Gastrocnemius medialis (tissue), 4 donors: ENCODE results near the gene MIER2. TPM values are rescaled to one million over a fixed set of nuclear protein-coding genes. Genes with fewer than 3 reads are reported as not detected.

Experiments
- ATAC-seq, 2 donors: fragments of 150-250 bp; one replicate each; pipeline ENCODE4 v1.9.1; 2016
- DNase-seq, 2 donors: peaks; one replicate each; pipeline ENCODE4 v3.0.0-alpha.2; 2019
- H3K27ac ChIP-seq, 4 donors: fragments of 200-600 bp; sonication (generic); 1 replicate in 1 of 4; 2 replicates in 3 of 4; pipeline ENCODE4 v1.5.1; 2016 to 2018; ENCODE audit warnings: mild to moderate bottlenecking in 2 of 4, moderate library complexity in 1 of 4
- H3K27me3 ChIP-seq, 3 donors: fragments of 200-600 bp; sonication (generic) in 2 of 3; 1 replicate in 1 of 3; 2 replicates in 2 of 3; pipeline versions ENCODE4 v1.5.1 to v1.6.0; 2016 to 2019; ENCODE audit warnings: mild to moderate bottlenecking in 1 of 3, moderate library complexity in 1 of 3
- H3K36me3 ChIP-seq, 2 donors: fragments of 200-600 bp; sonication (generic) in 1 of 2; one replicate each; pipeline ENCODE4 v1.5.1; 2017 to 2018
- H3K4me1 ChIP-seq, 2 donors: fragments of 200-600 bp; sonication (generic) in 1 of 2; one replicate each; pipeline ENCODE4 v1.5.1; 2016 to 2017; ENCODE audit warnings: mild to moderate bottlenecking in 2 of 2
- H3K4me3 ChIP-seq, 4 donors: fragments of 200-600 bp; sonication (generic) in 3 of 4; 1 replicate in 1 of 4; 2 replicates in 3 of 4; pipeline ENCODE4 v1.5.1; 2016 to 2019; ENCODE audit warnings: mild to moderate bottlenecking in 2 of 4
- H3K9me3 ChIP-seq, 3 donors: fragments of 200-600 bp; sonication (generic) in 2 of 3; 1 replicate in 1 of 3; 2 replicates in 2 of 3; pipeline ENCODE4 v1.5.1; 2016 to 2019
- POLR2A ChIP-seq, 2 donors: fragments of 450-650 bp; IDR thresholded peaks; one replicate each; pipeline ENCODE4 v1.6.1; 2017; ENCODE audit warnings: antibody characterized with exemption in 2 of 2, mild to moderate bottlenecking in 2 of 2, moderate library complexity in 2 of 2
- in situ Hi-C, 4 donors: fragments of 200-750 bp; cut with MboI; loops; one replicate each; pipeline versions ENCODE4 v1.15.0 to v1.8.0; 2017; ENCODE audit warnings: low sequenced_read_pairs in 4 of 4
- intact Hi-C: fragments of 100-400 bp; cut with DNase I; formaldehyde crosslinking; loops from one replicate; pipeline ENCODE4 v1.15.1; 2023; ENCODE audit warnings: low total_unique reads
- total RNA-seq, 4 donors: library from RNA; depleted of rRNA; stranded (reverse); fragments of >200 nt; gene quantifications; one replicate each; pipeline versions ENCODE4 v1.1.0 to v1.2.3, GENCODE V29; 2016
- TF ChIP-seq, protein P1 (sequence below), 5 experiments: fragments of 450-650 bp in 3 of 5; fragments of 200-600 bp in 2 of 5; sonication (generic) in 2 of 5; IDR thresholded peaks in 4 of 5; conservative IDR thresholded peaks in 1 of 5; 1 replicate in 4 of 5; 2 replicates in 1 of 5; pipeline ENCODE4 v1.5.1; 2016 to 2019; ENCODE audit warnings: antibody characterized with exemption in 5 of 5, mild to moderate bottlenecking in 3 of 5, moderate library complexity in 3 of 5

The MIER2 gene
- total RNA-seq, 4 donors from 2014 or later: 10.6 to 21.0 (median 16.5) TPM

DNA sequence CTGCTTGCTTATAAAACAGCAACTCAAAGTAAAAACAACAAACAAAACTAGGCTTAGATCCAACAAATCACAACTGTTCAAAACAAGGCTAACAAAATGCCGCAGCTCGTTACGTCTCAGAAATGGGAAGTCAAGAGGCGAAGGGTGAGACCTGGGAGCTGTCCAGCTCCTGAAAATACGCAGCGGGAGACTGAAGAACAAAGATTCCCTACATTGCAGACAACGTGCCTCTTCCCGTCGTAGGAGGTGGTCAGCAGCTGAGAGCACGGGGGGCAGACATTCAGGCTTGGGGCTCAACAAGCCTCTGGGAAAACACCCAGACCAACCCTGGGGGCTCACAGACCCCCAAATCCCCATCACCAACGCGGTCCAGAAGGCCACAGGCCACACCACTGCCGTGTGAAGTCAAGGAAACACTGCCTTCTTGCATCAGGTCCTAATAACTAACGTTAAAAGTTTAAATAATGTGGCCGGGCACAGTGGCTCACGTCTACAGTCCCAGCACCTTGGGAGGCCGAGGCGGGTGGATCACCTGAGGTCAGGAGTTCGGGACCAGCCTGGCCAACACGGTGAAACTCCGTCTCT is 66.9 kb downstream of the MIER2 start:
- Histone ChIP-seq H3K4me3 (no peak overlapping the region), H3K4me1 (no peaks in the 10 kb centered on the region), H3K9me3 (no peaks in the 10 kb centered on the region), H3K36me3 (no peaks in the 10 kb centered on the region), H3K27ac (no peak overlapping the region), H3K27me3 (peaks cover 11 to 22% (median 18%) of the 10 kb centered on the region in 3 donors)
- intact Hi-C loops (no loop called here), in situ Hi-C loops (no loop called here)
- DNase-seq: no peak
- no peak for TF ChIP-seq POLR2A (IDR thresholded peaks at IDR 0.05)
- TF ChIP-seq, protein P1, sequence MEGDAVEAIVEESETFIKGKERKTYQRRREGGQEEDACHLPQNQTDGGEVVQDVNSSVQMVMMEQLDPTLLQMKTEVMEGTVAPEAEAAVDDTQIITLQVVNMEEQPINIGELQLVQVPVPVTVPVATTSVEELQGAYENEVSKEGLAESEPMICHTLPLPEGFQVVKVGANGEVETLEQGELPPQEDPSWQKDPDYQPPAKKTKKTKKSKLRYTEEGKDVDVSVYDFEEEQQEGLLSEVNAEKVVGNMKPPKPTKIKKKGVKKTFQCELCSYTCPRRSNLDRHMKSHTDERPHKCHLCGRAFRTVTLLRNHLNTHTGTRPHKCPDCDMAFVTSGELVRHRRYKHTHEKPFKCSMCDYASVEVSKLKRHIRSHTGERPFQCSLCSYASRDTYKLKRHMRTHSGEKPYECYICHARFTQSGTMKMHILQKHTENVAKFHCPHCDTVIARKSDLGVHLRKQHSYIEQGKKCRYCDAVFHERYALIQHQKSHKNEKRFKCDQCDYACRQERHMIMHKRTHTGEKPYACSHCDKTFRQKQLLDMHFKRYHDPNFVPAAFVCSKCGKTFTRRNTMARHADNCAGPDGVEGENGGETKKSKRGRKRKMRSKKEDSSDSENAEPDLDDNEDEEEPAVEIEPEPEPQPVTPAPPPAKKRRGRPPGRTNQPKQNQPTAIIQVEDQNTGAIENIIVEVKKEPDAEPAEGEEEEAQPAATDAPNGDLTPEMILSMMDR (IDR thresholded peaks at IDR 0.05 in 4 of 5, conservative IDR thresholded peaks at IDR 0.05 in 1 of 5): no peak
- no peak for ATAC-seq

DNA sequence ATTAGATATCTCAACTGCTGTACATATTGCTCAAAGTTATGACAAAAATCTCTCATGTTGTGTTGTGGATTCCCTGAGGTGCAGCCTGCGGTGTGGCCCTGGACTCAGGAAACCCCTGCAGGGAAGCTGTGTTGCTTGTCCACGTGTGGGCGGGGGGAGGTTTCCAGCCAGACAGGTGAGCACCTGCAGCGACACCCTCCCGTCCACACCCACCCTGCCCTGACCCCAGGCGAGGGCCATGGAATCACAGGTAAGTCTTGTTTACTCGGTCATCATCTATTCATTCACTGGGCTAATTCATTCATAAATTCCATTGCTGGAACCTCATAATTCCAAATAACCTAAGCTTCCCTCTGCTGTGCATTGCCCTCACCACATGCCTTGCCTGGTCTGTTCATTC is 67.5 kb downstream of the MIER2 start:
- TF ChIP-seq POLR2A (IDR thresholded peaks at IDR 0.05): no peak
- TF ChIP-seq, protein P1 (IDR thresholded peaks at IDR 0.05 in 4 of 5, conservative IDR thresholded peaks at IDR 0.05 in 1 of 5): no peak
- Histone ChIP-seq H3K36me3 (no peaks in the 10 kb centered on the region), H3K4me3 (no peak overlapping the region), H3K4me1 (no peaks in the 10 kb centered on the region), H3K27ac (no peak overlapping the region), H3K9me3 (no peaks in the 10 kb centered on the region), H3K27me3 (peaks cover 11 to 22% (median 18%) of the 10 kb centered on the region in 3 donors)
- no peak for DNase-seq
- in situ Hi-C loops: no loop called here
- ATAC-seq: no peak
- intact Hi-C loops: no loop called here

DNA sequence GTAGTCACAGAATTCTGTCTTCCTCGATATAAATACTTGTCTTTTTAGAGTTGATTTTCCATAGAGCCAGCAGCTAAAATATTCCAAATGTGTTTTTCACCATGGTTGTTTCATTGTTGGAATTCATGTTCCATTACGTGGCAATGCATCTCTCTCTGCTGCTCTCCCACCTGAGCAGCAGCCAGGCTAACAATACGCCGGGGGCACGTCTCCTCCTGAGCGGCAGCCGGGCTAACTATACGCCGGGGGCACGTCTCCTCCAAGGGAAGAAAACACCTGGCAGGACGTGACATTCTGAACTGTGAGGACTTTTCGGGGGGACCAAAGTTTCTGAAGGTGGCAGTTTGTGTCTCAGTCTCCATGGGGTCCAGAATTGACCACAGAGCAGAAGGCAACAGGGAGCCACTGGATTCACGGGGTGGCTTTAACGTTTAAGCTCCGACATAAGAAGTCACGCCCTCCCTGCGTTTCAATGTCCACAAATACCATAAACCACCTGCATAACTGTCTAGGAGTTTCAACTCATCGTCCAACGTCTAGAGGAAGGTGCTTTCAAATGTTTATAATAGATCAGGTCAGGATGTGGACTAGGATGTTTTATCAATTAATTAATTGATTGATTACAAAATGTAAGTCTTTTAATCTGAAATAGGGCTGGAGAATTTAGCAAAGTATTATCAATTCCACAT is 68.5 kb downstream of the MIER2 start:
- Histone ChIP-seq H3K27me3 (peaks cover 11 to 22% (median 14%) of the 10 kb centered on the region in 3 donors), H3K27ac (no peak overlapping the region), H3K36me3 (no peaks in the 10 kb centered on the region), H3K4me3 (no peak overlapping the region), H3K9me3 (no peaks in the 10 kb centered on the region), H3K4me1 (no peaks in the 10 kb centered on the region)
- ATAC-seq: no peak
- in situ Hi-C loops (no loop called here), intact Hi-C loops (no loop called here)
- DNase-seq: no peak
- TF ChIP-seq POLR2A (IDR thresholded peaks at IDR 0.05): no peak
- TF ChIP-seq, protein P1 (IDR thresholded peaks at IDR 0.05 in 4 of 5, conservative IDR thresholded peaks at IDR 0.05 in 1 of 5): no peak

DNA sequence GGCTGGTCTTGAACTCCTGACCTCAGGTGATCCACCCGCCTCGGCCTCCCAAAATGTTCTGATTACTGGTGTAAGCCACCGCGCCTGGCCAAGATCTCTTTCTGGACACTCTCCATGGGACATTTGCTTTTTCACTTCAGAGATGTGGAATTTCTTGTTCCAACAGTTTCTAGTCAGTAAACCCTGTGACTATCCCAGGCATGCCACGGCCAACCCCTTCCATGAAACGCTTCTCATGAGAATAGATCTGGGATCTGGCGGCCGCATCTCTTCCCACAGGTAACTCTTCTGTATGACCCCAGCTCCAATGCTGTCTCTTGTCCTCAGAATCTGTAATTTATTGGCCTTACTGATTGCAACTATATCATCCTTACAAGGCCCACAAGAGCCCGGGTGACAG is 69.6 kb downstream of the MIER2 start:
- Histone ChIP-seq H3K9me3 (no peaks in the 10 kb centered on the region), H3K27me3 (peaks cover 11 to 18% (median 14%) of the 10 kb centered on the region in 3 donors), H3K4me3 (no peak overlapping the region), H3K4me1 (no peaks in the 10 kb centered on the region), H3K27ac (no peak overlapping the region), H3K36me3 (no peaks in the 10 kb centered on the region)
- DNase-seq (no peak), ATAC-seq (no peak)
- in situ Hi-C loops: no loop called here
- TF ChIP-seq, protein P1 (IDR thresholded peaks at IDR 0.05 in 4 of 5, conservative IDR thresholded peaks at IDR 0.05 in 1 of 5): no peak
- no peak for TF ChIP-seq POLR2A (IDR thresholded peaks at IDR 0.05)
- intact Hi-C loops: no loop called here
